Kidney (tissue), 14 donors: ENCODE data around the gene TRIO. TPM values are rescaled to one million over a fixed set of nuclear protein-coding genes. Genes with fewer than 3 reads are reported as not detected.
"Not testable (repeated sequence)": the region's sequence is repeated elsewhere in the genome, so short reads cannot be mapped to it uniquely, and the experiment has no call there.

ENCODE experiments used
- DNase-seq, 5 donors: peaks; one replicate each; pipeline ENCODE4 v3.0.0-alpha.2; 2013 to 2020
- FAIRE-seq: peaks from 2 replicates; lab custom pipeline; 2012; peaks lifted over from hg19 to GRCh38; lab: Jason Lieb, UNC
- H3K27ac ChIP-seq, 2 donors: one replicate each; pipeline ENCODE4 v1.7.0; 2013; ENCODE audit warnings: low read depth in 2 of 2, low read length in 2 of 2, inconsistent platforms in 1 of 2
- H3K27me3 ChIP-seq: one replicate; pipeline ENCODE4 v1.7.1; 2013; ENCODE audit warnings: low read length, inconsistent platforms; ENCODE audit not compliant: control insufficient read depth, insufficient read depth
- H3K36me3 ChIP-seq, 3 donors: one replicate each; pipeline versions ENCODE4 v1.7.0 to v1.7.1; 2013; ENCODE audit warnings: low read length in 3 of 3, control low read depth in 1 of 3, inconsistent platforms in 1 of 3; ENCODE audit not compliant: insufficient read depth in 3 of 3, control insufficient read depth in 2 of 3
- H3K4me1 ChIP-seq, 3 donors: one replicate each; pipeline versions ENCODE4 v1.7.0 to v1.7.1; 2013; ENCODE audit warnings: low read length in 3 of 3, inconsistent platforms in 1 of 3, low read depth in 1 of 3; ENCODE audit not compliant: control insufficient read depth in 2 of 3, insufficient read depth in 2 of 3
- H3K4me3 ChIP-seq, 3 donors: one replicate each; pipeline versions ENCODE4 v1.7.0 to v1.8.1; 2013; ENCODE audit warnings: low read length in 3 of 3, control low read depth in 1 of 3, inconsistent platforms in 1 of 3
- H3K9ac ChIP-seq, 3 donors: one replicate each; pipeline versions ENCODE4 v1.7.0 to v1.7.1; 2013; ENCODE audit warnings: low read length in 3 of 3, control low read depth in 1 of 3, inconsistent platforms in 1 of 3
- H3K9me3 ChIP-seq, 3 donors: one replicate each; pipeline versions ENCODE4 v1.7.0 to v1.7.1; 2013; ENCODE audit warnings: low read length in 3 of 3, control low read depth in 1 of 3, inconsistent platforms in 1 of 3; ENCODE audit not compliant: control insufficient read depth in 2 of 3, insufficient read depth in 1 of 3
- intact Hi-C: fragments of 100-400 bp; cut with DNase I; formaldehyde crosslinking; loops from one replicate; pipeline ENCODE4 v1.11.1; 2022
- polyA plus RNA-seq: library from polyadenylated mRNA; stranded (reverse); fragments of 350-450 nt; fragmentation: Illumina TruSeq; extraction: RNeasy Lipid Tissue Mini Kit (QIAGEN cat#74804); gene quantifications from one replicate; pipeline ENCODE4 v1.2.3, GENCODE V29; 2014; ENCODE audit warnings: low read depth, low replicate concordance; ENCODE audit not compliant: insufficient read depth
- total RNA-seq: library from RNA; stranded (reverse); fragmentation: NEBNext Ultra II Directional; extraction: Animal tissue kit (Norgen Biotek cat#: 25700); gene quantifications from one replicate; pipeline ENCODE4 v1.2.1, GENCODE V29; 2021
- TF ChIP-seq, protein P1 (sequence below): IDR thresholded peaks from 3 replicates; pipeline ENCODE4 v1.5.1; 2012; ENCODE audit warnings: mild to moderate bottlenecking, moderate library complexity, borderline replicate concordance; ENCODE audit not compliant: insufficient read depth; ENCODE audit errors: extremely low read depth
- donor health status: control.
- donor health status: control.
- donor health status: control.
- donor health status: control.
- donor health status: control.
- donor health status: DM: yes; HTN: yes; CAD: no.
- donor health status: Normal renal cell carcinoma (clear cell type).

TRIO gene
- total and polyA plus RNA-seq, 2 donors from 2014 or later: 9.5 to 149 TPM

- H3K9me3 ChIP-seq: no peaks in the 10 kb centered on the region
- H3K4me1 ChIP-seq: no peaks in the 10 kb centered on the region
- no peaks in the 10 kb centered on the region for H3K27me3 ChIP-seq
- DNase-seq: no peak
- H3K4me3 ChIP-seq: no peak overlapping the region
- TF ChIP-seq, protein P1, sequence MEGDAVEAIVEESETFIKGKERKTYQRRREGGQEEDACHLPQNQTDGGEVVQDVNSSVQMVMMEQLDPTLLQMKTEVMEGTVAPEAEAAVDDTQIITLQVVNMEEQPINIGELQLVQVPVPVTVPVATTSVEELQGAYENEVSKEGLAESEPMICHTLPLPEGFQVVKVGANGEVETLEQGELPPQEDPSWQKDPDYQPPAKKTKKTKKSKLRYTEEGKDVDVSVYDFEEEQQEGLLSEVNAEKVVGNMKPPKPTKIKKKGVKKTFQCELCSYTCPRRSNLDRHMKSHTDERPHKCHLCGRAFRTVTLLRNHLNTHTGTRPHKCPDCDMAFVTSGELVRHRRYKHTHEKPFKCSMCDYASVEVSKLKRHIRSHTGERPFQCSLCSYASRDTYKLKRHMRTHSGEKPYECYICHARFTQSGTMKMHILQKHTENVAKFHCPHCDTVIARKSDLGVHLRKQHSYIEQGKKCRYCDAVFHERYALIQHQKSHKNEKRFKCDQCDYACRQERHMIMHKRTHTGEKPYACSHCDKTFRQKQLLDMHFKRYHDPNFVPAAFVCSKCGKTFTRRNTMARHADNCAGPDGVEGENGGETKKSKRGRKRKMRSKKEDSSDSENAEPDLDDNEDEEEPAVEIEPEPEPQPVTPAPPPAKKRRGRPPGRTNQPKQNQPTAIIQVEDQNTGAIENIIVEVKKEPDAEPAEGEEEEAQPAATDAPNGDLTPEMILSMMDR: no peak
- FAIRE-seq: no peak
- no peak overlapping the region for H3K9ac ChIP-seq
- H3K27ac ChIP-seq: no peak overlapping the region
- peaks cover 9 to 34% (median 30%) of the 10 kb centered on the region in 3 donors for H3K36me3 ChIP-seq
- intact Hi-C loops: no loop called here
Measured at GRCh38 chr5:14386884-14387624, 243.9 kb downstream of the TRIO start.

GRCh38 chr5:14388741-14389140 is 245.6 kb downstream of the TRIO start:
- no peaks in the 10 kb centered on the region for H3K4me1 ChIP-seq
- H3K4me3 ChIP-seq: no peak overlapping the region
- FAIRE-seq (no peak), DNase-seq (no peak)
- H3K36me3 ChIP-seq: peaks cover 9 to 33% (median 33%) of the 10 kb centered on the region in 3 donors
- H3K27ac ChIP-seq: no peak overlapping the region
- no peaks in the 10 kb centered on the region for H3K27me3 ChIP-seq
- H3K9me3 ChIP-seq: no peaks in the 10 kb centered on the region
- intact Hi-C loops: no loop called here
- TF ChIP-seq, protein P1: no peak
- no peak overlapping the region for H3K9ac ChIP-seq

DNA sequence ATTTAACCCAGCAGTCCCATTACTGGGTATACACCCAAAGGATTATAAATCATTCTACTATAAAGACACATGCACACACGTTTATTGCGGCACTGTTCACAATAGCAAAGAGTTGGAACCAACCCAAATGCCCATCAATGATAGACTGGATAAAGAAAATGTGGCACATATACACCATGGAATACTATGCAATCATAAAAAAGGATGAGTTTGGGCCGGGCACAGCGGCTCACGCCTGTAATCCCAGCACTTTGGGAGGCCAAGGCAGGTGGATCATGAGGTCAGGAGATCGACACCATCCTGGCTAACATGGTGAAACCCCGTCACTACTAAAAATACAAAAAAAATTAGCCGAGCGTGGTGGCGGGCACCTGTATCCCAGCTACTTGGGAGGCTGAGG is 249.4 kb downstream of the TRIO start:
- H3K4me3 ChIP-seq, FAIRE-seq, intact Hi-C loops, H3K27ac ChIP-seq, H3K9ac ChIP-seq, DNase-seq, H3K4me1 ChIP-seq, H3K27me3 ChIP-seq, H3K9me3 ChIP-seq: not testable (repeated sequence)
- H3K36me3 ChIP-seq: peaks cover 16 to 46% (median 35%) of the 10 kb centered on the region in 3 donors

GRCh38 chr5:14394365-14394764 is 251.2 kb downstream of the TRIO start:
- Histone ChIP-seq H3K27me3 (no peaks in the 10 kb centered on the region), H3K9ac (no peak overlapping the region), H3K36me3 (peaks cover 14 to 42% (median 22%) of the 10 kb centered on the region in 3 donors), H3K4me1 (peaks cover 0 to 5% (median 3%) of the 10 kb centered on the region in 3 donors), H3K9me3 (no peaks in the 10 kb centered on the region), H3K27ac (no peak overlapping the region), H3K4me3 (no peak overlapping the region)
- DNase-seq (no peak), FAIRE-seq (no peak)
- intact Hi-C loops: no loop called here
- TF ChIP-seq, protein P1: no peak
